Panc1 (cell line): ENCODE data around the gene MECR.

Experiments used
- CTCF ChIP-seq: fragments of 450-650 bp; IDR thresholded peaks from 2 replicates; pipeline ENCODE4 v1.5.1; 2017; ENCODE audit warnings: mild to moderate bottlenecking
- POLR2AphosphoS5 ChIP-seq: IDR thresholded peaks from 2 replicates; pipeline ENCODE4 v1.6.1; 2012; ENCODE audit warnings: mild to moderate bottlenecking, low read depth, low read length, moderate library complexity
- SIN3A ChIP-seq: IDR thresholded peaks from 2 replicates; pipeline ENCODE4 v1.6.1; 2012; ENCODE audit warnings: low read depth, mild to moderate bottlenecking, low read length, moderate library complexity, borderline replicate concordance; ENCODE audit not compliant: insufficient read depth

- TF ChIP-seq POLR2AphosphoS5 (no peak), CTCF (no peak), SIN3A (no peak)
These were observed 27.6 kb upstream of the MECR start for GRCh38 chr1:29258189-29258975.
